ENCODE results near the gene ANGPTL4. TPM values are rescaled to one million over a fixed set of nuclear protein-coding genes. Genes with fewer than 3 reads are reported as not detected.

The ANGPTL4 gene
- polyA plus RNA-seq, 1 donor from 2014 or later = not detected

Other genes starting within 250 kb of the ANGPTL4 start
- not detected for gene FBN3, start 214.6 kb upstream of the ANGPTL4 start, polyA plus RNA-seq
- 38.0 TPM for gene CERS4, start 154.8 kb upstream of the ANGPTL4 start, polyA plus RNA-seq
- gene CD320, start 55.8 kb upstream of the ANGPTL4 start, polyA plus RNA-seq = 34.4 TPM
- 141 TPM for gene NDUFA7, start 42.8 kb upstream of the ANGPTL4 start, polyA plus RNA-seq
- 2,981 TPM for gene RPS28, start 42.7 kb upstream of the ANGPTL4 start, polyA plus RNA-seq
- gene KANK3, start 20.9 kb upstream of the ANGPTL4 start, polyA plus RNA-seq = not detected
- 96.8 TPM for gene RAB11B, start 26.2 kb downstream of the ANGPTL4 start, polyA plus RNA-seq
- gene MARCHF2, start 49.1 kb downstream of the ANGPTL4 start, polyA plus RNA-seq = 35.9 TPM
- 210 TPM for gene HNRNPM, start 80.8 kb downstream of the ANGPTL4 start, polyA plus RNA-seq
- gene PRAM1, start 138.5 kb downstream of the ANGPTL4 start, polyA plus RNA-seq = not detected
- 22.2 TPM for gene ZNF414, start 150.0 kb downstream of the ANGPTL4 start, polyA plus RNA-seq
- gene MYO1F, start 213.3 kb downstream of the ANGPTL4 start, polyA plus RNA-seq = 40.9 TPM
- not detected for gene ADAMTS10, start 246.6 kb downstream of the ANGPTL4 start, polyA plus RNA-seq

All from IgD-negative memory B cell (primary cell).